ENCODE data around the gene ABHD15.

The ABHD15 gene

DNA sequence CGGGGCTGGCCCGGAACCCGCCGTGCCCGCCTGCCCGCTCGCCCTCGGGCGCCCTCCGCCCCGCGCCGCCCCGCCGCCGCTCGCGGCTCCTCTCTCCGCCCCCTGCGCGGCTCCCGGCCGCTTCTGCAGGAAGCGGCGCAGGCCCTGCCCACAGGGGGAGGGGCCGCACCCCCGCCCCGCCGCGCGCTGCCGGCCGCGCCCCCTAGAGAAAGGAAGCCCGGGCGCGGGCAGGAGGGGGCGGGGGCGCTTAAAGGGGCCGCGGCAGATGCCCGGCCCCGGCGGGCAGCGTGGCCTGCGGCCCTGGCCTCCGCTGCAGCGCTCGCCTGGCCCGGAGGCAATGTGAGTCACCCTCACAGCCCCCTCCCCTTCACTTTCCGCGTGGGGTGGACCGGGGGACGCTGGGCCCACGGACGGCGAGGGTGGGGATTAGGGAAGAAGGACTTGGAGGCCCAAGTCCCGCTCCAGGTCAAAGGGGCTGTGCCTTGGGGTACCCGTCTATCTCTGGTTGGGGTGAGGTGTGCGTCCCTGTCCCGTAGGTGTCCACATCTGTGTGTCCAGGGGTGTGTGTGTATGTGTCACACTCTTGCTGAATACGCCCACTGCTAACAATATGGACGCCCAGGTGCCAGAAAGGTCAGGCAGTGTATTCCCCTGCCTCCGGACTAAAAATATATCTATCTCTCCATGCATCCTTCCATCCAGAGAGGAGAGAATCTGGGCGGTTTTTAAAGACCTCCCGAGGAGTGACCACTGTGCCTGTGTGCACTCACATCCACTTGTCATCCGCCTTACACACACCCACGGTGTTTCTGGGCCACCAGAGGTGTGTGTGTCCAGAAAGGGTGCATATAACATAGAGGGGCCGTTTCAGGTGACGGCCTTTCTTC lies 22.9 kb upstream of the ABHD15 start, which contains the start of gene GIT1:
Gene GIT1 (minus strand): TSS at position 125 of the 887 bp plus-strand sequence. CDS start 270 bp downstream, outside the sequence.
- TF ChIP-seq, protein P1, sequence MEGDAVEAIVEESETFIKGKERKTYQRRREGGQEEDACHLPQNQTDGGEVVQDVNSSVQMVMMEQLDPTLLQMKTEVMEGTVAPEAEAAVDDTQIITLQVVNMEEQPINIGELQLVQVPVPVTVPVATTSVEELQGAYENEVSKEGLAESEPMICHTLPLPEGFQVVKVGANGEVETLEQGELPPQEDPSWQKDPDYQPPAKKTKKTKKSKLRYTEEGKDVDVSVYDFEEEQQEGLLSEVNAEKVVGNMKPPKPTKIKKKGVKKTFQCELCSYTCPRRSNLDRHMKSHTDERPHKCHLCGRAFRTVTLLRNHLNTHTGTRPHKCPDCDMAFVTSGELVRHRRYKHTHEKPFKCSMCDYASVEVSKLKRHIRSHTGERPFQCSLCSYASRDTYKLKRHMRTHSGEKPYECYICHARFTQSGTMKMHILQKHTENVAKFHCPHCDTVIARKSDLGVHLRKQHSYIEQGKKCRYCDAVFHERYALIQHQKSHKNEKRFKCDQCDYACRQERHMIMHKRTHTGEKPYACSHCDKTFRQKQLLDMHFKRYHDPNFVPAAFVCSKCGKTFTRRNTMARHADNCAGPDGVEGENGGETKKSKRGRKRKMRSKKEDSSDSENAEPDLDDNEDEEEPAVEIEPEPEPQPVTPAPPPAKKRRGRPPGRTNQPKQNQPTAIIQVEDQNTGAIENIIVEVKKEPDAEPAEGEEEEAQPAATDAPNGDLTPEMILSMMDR (IDR thresholded peaks at IDR 0.05; ENCODE audit: extremely low read depth, missing control alignments) = no peak

DNA sequence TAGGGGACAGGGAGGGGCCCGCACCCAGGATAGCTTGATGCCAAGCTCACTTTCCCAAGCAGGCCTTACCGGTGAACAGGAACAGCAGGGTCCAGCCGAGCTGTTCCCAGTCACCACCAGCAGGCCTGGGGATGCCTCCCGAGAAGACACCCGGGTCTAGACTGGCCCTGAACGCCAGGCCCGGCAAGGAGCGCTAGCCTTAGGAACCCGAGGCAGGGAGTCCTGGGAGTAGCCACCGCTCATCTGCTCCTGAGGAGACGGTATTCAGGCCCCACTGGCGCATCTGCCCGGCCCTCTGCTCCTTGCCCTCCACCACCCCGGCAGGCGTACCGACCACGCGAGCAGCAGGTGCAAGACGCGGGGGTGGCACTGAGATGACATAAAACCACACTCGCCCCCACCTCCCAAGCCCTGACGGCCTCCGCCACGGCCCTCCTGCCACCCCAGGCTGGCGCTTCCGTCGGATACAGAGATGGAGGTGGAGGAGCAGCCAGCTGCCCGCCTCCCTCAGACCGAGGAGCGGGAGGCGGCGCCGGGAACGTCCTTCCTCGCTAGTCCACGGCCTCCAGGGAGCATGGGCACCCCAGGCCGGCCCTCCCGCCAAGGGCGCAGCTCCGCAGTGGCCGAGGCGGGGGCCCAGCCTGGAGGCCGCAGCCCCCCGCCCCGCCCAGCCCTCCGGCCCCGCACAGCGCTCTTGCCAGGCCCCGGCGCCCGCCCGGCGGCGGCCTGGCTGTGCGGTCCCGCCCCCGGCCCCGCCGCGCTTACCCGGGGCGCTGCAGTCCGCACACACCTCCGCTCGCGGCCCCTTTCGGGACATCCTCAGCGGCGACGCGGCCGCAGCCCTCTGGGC lies 21.9 kb upstream of the ABHD15 start:
- no peak for DNase-seq (ENCODE audit: low spot score)
- TF ChIP-seq, protein P1 (IDR thresholded peaks at IDR 0.05; ENCODE audit: extremely low read depth, missing control alignments) = no peak

More for the DNA sequence above, 22.9 kb upstream of the ABHD15 start, which contains the start of gene GIT1:
- peak; percentile 99 for DNase-seq (ENCODE audit: low spot score)

DNA sequence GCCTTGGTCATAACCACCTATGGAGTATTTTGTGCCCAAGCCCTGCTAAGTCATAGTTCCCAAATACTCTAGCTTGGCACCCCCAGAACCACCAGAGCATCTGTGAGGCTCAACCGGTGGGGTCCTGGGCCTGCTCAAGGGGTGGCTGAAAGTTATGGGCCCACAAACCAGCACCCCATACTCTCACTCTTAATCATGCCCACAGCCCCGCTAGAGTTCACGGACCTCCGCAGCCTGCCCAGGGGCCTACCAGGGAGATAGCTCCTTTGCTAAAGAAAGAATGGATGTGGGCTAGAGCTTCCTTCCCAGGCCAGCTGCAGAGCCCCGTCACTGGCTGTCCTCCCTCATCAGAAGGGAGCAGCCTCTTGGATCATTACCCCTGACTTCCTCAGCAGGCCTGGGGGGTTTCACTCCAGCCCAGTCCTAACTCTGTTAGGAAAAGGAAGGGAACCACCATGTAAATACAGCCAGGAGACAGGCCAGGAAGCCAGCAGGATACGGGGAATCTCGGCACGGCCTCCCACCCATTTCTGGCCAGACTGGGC lies 21.3 kb upstream of the ABHD15 start:
- no peak for DNase-seq (ENCODE audit: low spot score)
- TF ChIP-seq, protein P1 (IDR thresholded peaks at IDR 0.05; ENCODE audit: extremely low read depth, missing control alignments) = no peak

DNA sequence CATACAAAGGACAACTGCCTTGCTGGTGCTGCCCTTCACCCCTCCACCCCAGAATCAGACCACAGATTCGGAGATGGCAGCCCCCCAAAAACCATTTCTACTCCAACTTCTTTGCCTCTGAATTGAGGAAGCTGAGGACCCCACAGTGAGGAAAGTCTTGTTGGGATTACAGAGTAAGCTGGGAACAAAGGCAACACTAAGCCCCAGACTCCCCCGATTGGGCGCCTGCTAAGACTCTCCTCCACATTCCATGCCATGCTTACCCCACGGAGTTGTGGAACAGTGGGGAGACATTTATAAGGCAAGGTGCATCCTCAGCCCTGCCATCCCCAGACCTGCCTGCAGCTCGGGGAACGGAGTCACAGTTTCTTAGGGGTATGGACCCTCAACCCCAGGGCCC lies 20.8 kb upstream of the ABHD15 start:
- TF ChIP-seq, protein P1 (IDR thresholded peaks at IDR 0.05; ENCODE audit: extremely low read depth, missing control alignments) = no peak

DNA sequence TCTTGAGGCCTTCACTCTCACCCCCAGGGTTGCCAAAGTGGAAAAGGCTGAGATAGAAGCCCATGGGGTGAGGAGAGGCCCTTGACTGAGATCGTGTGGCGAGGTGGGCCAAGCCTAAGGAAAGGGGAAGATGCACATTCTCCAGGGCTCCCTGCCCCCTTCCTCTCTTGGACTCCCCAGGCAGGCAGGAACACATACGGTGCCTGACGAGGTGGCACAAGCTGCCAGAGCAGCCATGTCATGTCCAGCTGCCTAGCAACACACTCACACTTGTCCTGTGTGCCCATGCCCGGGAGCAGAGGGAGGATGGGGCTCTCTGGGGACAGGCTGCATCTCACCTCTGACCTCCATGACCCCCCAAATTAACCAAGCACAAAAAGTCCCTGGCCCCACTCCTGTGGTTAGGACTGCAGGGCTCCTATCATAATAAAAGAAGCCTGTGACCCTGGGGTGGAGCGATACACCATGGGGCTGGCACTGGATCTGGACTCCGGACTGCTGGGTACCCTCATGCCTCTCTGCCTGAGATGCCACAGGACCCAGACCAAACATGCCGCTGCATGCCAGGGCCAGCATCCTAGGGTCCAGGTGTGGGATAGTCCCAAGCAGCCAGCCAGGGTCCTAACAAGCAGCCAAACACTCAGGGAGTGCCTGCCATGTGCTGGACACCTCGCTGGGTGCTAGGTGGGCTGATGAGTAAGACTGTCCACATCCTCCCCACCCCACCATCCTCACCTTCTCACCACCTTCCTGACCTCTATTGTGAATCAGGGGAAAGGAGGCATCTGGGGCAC lies 20.0 kb upstream of the ABHD15 start:
- no peak for DNase-seq (ENCODE audit: low spot score)
- TF ChIP-seq, protein P1 (IDR thresholded peaks at IDR 0.05; ENCODE audit: extremely low read depth, missing control alignments) = no peak

More for the DNA sequence above, 20.8 kb upstream of the ABHD15 start:
- no peak for DNase-seq (ENCODE audit: low spot score)

DNA sequence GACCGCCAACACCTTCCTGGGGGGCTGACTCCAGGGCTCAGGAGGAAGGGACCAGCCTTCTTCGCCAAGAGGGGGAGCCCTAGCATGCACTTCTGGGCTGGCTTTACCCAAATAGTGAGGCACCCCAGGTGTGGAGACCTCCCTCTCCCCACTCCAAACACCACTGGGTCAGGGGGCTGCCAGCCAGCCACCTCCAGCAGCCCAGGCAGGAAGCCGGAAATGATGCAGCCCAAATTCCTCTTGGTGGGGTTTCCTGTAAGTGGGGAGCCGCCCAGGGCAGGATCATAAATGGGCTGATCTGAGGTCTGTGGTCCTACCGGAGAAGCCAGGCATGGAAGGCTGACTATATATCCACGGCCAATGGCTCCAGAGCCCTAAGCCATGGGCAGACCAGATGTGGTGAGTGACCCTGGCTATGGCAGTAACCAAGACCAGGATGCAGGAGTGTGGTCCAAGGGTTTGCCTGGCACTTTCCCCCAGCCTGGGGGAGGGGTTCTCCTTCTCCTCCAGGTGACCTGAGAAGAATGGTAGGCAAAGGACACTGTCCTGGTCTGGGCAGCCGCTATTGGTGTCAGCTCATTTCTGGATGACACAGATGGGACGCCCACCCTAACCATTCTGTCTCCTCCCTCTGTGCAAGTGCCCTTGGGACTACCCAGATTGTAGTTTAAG lies 18.4 kb upstream of the ABHD15 start:
- DNase-seq (ENCODE audit: low spot score) = peak; percentile 61
- TF ChIP-seq, protein P1 (IDR thresholded peaks at IDR 0.05; ENCODE audit: extremely low read depth, missing control alignments) = peak; percentile 30
